Cardiac fibroblast (primary cell): Measurements from ENCODE around the gene FIS1.

Experiments used
- DNase-seq, 2 donors: peaks; one replicate each; pipeline versions ENCODE4 v3.0.0 to v3.0.0-alpha.2; 2010; ENCODE audit warnings: low read depth in 2 of 2
- H3K4me3 ChIP-seq, 2 donors: replicated peaks in 1 of 2; 1 replicate in 1 of 2; 2 replicates in 1 of 2; pipeline ENCODE4 v1.5.1; 2011; ENCODE audit warnings: low read depth in 2 of 2, low read length in 2 of 2, mild to moderate bottlenecking in 2 of 2, moderate library complexity in 1 of 2
- TF ChIP-seq, protein P1 (sequence below): IDR thresholded peaks from one replicate; pipeline ENCODE4 v1.5.1; 2011; ENCODE audit warnings: low read depth, mild to moderate bottlenecking, low read length, inconsistent platforms

The FIS1 gene

GRCh38 chr7:101218236-101219125, 26.4 kb downstream of the FIS1 start:
- peak; percentile 12 to 20 for DNase-seq
- H3K4me3 ChIP-seq, result peak overlapping the region; percentile 79 to 87
- TF ChIP-seq, protein P1, sequence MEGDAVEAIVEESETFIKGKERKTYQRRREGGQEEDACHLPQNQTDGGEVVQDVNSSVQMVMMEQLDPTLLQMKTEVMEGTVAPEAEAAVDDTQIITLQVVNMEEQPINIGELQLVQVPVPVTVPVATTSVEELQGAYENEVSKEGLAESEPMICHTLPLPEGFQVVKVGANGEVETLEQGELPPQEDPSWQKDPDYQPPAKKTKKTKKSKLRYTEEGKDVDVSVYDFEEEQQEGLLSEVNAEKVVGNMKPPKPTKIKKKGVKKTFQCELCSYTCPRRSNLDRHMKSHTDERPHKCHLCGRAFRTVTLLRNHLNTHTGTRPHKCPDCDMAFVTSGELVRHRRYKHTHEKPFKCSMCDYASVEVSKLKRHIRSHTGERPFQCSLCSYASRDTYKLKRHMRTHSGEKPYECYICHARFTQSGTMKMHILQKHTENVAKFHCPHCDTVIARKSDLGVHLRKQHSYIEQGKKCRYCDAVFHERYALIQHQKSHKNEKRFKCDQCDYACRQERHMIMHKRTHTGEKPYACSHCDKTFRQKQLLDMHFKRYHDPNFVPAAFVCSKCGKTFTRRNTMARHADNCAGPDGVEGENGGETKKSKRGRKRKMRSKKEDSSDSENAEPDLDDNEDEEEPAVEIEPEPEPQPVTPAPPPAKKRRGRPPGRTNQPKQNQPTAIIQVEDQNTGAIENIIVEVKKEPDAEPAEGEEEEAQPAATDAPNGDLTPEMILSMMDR, result no peak

DNA sequence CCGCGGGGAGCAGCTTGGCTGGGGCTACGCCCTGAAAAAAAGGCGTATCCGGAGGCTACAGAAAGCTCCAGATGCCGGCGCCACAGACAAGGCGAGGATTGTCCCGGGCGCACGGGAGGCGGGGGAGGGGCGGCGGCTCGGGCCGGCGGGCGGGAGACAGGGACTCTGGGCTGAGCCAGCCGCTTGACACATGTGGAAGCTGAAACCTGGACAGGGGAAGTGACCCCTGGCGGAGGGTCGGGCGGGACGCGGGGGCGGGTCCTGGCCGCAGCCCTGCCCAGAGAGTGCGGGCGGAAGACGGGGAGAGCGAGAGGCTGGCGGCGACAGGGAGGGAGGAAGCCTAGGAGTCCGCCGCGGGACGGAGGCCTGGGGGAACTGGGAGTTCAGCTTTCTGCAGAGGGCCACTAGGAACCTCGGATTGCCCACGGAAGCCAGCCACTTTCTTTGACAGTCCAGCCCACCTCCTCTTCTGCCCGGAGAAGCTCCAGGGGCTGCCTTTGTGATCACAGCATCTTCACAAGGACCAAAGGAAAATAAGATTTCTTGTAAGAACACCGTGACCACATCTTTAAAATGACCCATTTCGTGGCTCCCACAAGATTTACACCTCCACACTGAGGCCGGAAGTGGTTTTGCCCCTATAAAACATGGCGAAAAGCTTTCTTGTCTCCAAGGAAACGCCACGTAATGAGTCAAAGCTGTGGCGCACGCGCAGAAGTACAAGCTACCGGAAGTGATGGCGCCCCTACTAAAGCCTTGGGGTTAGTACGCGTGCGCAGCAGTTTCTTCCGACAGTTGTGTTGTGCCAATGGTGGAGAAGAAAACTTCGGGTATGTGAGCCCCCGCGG, 27.3 kb downstream of the FIS1 start, which contains the start of the genes PLOD3 and ZNHIT1:
TSS of gene PLOD3 (minus strand) at position 194 of the 848 bp plus-strand sequence. CDS start 307 bp downstream, outside the sequence.
TSS of gene ZNHIT1 (plus strand) at position 778 of the 848 bp plus-strand sequence. CDS start at position 809, 31 bp downstream.
- peak within 1 kb of the TSS; percentile 79 to 87 for H3K4me3 ChIP-seq
- TF ChIP-seq, protein P1, result no peak
- DNase-seq, result peak; percentile 98 to 99

GRCh38 chr7:101216860-101217387, 28.0 kb downstream of the FIS1 start:
- TF ChIP-seq, protein P1, result no peak
- DNase-seq, result no peak

DNA sequence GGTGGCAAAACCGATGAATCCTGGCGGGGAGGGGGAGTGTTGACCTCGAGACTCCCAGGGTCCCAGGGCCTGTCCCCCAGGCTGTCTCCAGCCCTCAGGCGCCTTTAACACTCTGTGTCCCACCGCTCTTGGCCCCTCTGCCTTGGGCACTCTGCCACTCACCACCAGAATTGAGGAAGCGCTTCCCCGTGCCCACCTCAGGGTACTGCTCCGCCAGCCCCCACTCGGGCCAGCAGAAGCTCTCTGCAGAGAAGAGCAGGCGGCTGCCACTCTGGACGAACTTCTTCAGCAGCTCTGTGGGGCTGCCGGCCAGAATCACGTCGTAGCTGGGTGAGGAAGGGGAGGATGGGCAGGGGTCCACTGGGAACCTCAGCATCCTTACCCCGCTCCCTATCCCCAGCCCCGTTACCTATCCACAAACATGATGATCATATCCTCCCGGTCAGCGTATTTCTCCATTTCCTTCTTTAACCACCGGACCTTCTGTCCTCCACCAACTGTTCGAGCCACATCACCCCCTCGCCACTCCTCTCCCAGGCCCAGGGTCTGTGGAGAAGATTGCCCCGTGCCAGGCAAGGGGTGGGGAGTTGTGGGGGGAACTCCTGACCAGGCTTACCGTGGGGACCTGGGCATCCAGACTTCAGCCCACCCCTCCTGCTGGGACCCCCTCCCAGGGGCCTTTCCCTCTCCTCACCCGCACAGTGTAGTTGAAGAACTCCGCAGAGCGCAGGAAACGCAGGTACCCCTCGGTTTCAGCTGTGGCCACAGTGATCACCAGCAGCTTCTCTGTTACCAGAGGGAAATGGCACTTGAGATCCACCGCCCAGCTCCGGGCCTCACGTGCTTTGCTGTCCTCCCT, 28.7 kb downstream of the FIS1 start:
- DNase-seq, result peak; percentile 29 to 36
- TF ChIP-seq, protein P1, result no peak

More at GRCh38 chr7:101216860-101217387, 28.0 kb downstream of the FIS1 start:
- peak overlapping the region; percentile 79 to 87 for H3K4me3 ChIP-seq

DNA sequence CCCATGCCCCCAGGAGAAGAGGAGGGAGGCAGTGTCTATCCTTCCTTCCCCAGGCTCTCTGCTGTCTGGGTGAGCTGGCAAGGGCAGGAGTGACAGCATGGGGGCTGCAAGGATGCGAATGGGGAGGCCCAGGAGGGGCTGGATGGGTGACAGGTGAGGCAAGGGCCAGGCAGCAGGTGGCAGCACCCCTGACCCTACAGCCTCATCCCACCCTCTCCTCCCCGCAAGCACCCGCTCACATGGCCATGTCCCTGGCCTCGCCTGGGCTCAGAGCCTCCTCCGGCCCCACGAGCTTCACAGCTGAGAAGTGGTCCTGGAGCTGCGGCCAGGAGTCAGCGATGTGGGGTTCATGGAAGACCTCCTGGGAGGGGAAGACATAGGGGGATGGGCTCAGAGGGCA, 32.9 kb downstream of the FIS1 start:
- DNase-seq, result no peak
- TF ChIP-seq, protein P1, result no peak
- H3K4me3 ChIP-seq, result no peak overlapping the region

More for the DNA sequence above, 28.7 kb downstream of the FIS1 start:
- H3K4me3 ChIP-seq, result peak overlapping the region; percentile 79 to 87
